ENCODE data around the gene TGFBRAP1. TPM values are rescaled to one million over a fixed set of nuclear protein-coding genes. Genes with fewer than 3 reads are reported as not detected.

The TGFBRAP1 gene
- total and polyA plus RNA-seq, 4 donors: 1.8 to 10.4 (median 6.8) TPM

- H3K4me1 ChIP-seq (ENCODE audit: control insufficient read depth in 4 of 4, insufficient read depth in 4 of 4, low read length in 3 of 4): no peaks in the 10 kb centered on the region
- TF ChIP-seq RAD21 (IDR thresholded peaks at IDR 0.05) (no peak), CTCF (IDR thresholded peaks at IDR 0.05; ENCODE audit: low read depth, low read length, missing input control) (no peak), RXRA (IDR thresholded peaks at IDR 0.05) (no peak), NR2F2 (IDR thresholded peaks at IDR 0.05) (no peak), FOXA1 (IDR thresholded peaks at IDR 0.05) (no peak), EGR1 (IDR thresholded peaks at IDR 0.05; ENCODE audit: low read depth in 2 of 2) (no peak), SP1 (IDR thresholded peaks at IDR 0.05) (no peak), GABPA (IDR thresholded peaks at IDR 0.05 in 1 of 2, conservative IDR thresholded peaks at IDR 0.05 in 1 of 2) (no peak), YY1 (IDR thresholded peaks at IDR 0.05) (no peak), REST (IDR thresholded peaks at IDR 0.05) (no peak), JUND (IDR thresholded peaks at IDR 0.05) (no peak), FOXA2 (IDR thresholded peaks at IDR 0.05) (no peak), HNF4A (conservative IDR thresholded peaks at IDR 0.05) (no peak), ZBTB33 (IDR thresholded peaks at IDR 0.05) (no peak), HNF4G (IDR thresholded peaks at IDR 0.05) (no peak), MAX (IDR thresholded peaks at IDR 0.05) (no peak), ATF3 (IDR thresholded peaks at IDR 0.05) (no peak), TAF1 (conservative IDR thresholded peaks at IDR 0.05) (no peak)
- H3K27me3 ChIP-seq (ENCODE audit: control insufficient read depth in 4 of 4, insufficient read depth in 4 of 4, low read length in 3 of 4): no peaks in the 10 kb centered on the region
- no peak overlapping the region for H3K9ac ChIP-seq (ENCODE audit: low read depth in 1 of 2, low read length in 2 of 2)
- no peak for DNase-seq (ENCODE audit: low spot score)
- WGBS: 89% methylated on average over 7 of the region's 7 CpGs
- no peak overlapping the region for H3K27ac ChIP-seq (ENCODE audit: low read depth in 1 of 2, low read length in 2 of 2)
- H3K9me3 ChIP-seq (ENCODE audit: control insufficient read depth in 4 of 4, low read length in 3 of 4): no peaks in the 10 kb centered on the region
- H3K4me3 ChIP-seq (ENCODE audit: low read depth in 1 of 3, low read length in 3 of 3): no peak overlapping the region
- peaks cover 1 to 43% (median 25%) of the 10 kb centered on the region in 4 donors for H3K36me3 ChIP-seq (ENCODE audit: control insufficient read depth in 4 of 4, insufficient read depth in 3 of 4, low read depth in 1 of 4, low read length in 3 of 4)
These were observed 32.3 kb downstream of the TGFBRAP1 start for GRCh38 chr2:105297216-105297615.

All from liver (tissue), 9 donors.